Measurements from ENCODE around the gene SV2B. TPM values are rescaled to one million over a fixed set of nuclear protein-coding genes. Genes with fewer than 3 reads are reported as not detected.

The SV2B gene
- total and polyA plus RNA-seq, 2 experiments from 2014 or later, result 0.17 to 2.2 TPM

GRCh38 chr15:91331581-91331980 is 231.5 kb downstream of the SV2B start:
- Histone ChIP-seq H3K9me3 (ENCODE audit: low read depth) (no peaks in the 10 kb centered on the region), H3K9me2 (replicated peaks; ENCODE audit: insufficient read depth) (no peaks in the 10 kb centered on the region), H3K4me1 (ENCODE audit: insufficient read depth) (no peaks in the 10 kb centered on the region), H2AFZ (no peak overlapping the region), H3K4me3 (no peak overlapping the region), H4K20me1 (ENCODE audit: insufficient read depth, poor library complexity, severe bottlenecking) (no peaks in the 10 kb centered on the region), H3K27ac (no peak overlapping the region), H3K79me2 (no peaks in the 10 kb centered on the region), H3K4me2 (no peak overlapping the region), H3K36me3 (replicated peaks; ENCODE audit: insufficient read depth, low read depth) (no peaks in the 10 kb centered on the region), H3K27me3 (no peaks in the 10 kb centered on the region)
- WGBS (ENCODE audit: low lambda C conversion rate, missing lambda C conversion rate), result 87% methylated on average over 4 of the region's 4 CpGs
- no peak for DNase-seq (ENCODE audit: low spot score)
- TF ChIP-seq EZH2phosphoT487 (IDR thresholded peaks at IDR 0.05; ENCODE audit: low read depth, severe bottlenecking, unreplicated experiment), result no peak
- no peak for TF ChIP-seq CTCF (IDR thresholded peaks at IDR 0.05; ENCODE audit: poor library complexity)
- no peak for TF ChIP-seq EZH2 (IDR thresholded peaks at IDR 0.05; ENCODE audit: borderline replicate concordance)

- no peak overlapping the region for H3K27ac ChIP-seq
- no peak overlapping the region for H3K4me2 ChIP-seq
- H4K20me1 ChIP-seq (ENCODE audit: insufficient read depth, poor library complexity, severe bottlenecking), result no peaks in the 10 kb centered on the region
- H3K36me3 ChIP-seq (replicated peaks; ENCODE audit: insufficient read depth, low read depth), result no peaks in the 10 kb centered on the region
- no peaks in the 10 kb centered on the region for H3K9me2 ChIP-seq (replicated peaks; ENCODE audit: insufficient read depth)
- no peaks in the 10 kb centered on the region for H3K4me1 ChIP-seq (ENCODE audit: insufficient read depth)
- TF ChIP-seq EZH2 (IDR thresholded peaks at IDR 0.05; ENCODE audit: borderline replicate concordance), result no peak
- no peak for TF ChIP-seq EZH2phosphoT487 (IDR thresholded peaks at IDR 0.05; ENCODE audit: low read depth, severe bottlenecking, unreplicated experiment)
- no peak for TF ChIP-seq CTCF (IDR thresholded peaks at IDR 0.05; ENCODE audit: poor library complexity)
- no peak overlapping the region for H2AFZ ChIP-seq
- WGBS (ENCODE audit: low lambda C conversion rate, missing lambda C conversion rate), result 63% methylated on average over 3 of the region's 3 CpGs
- no peaks in the 10 kb centered on the region for H3K9me3 ChIP-seq (ENCODE audit: low read depth)
- DNase-seq (ENCODE audit: low spot score), result no peak
- no peaks in the 10 kb centered on the region for H3K79me2 ChIP-seq
- H3K27me3 ChIP-seq, result no peaks in the 10 kb centered on the region
- H3K4me3 ChIP-seq, result no peak overlapping the region
These were observed 235.6 kb downstream of the SV2B start for GRCh38 chr15:91335702-91336101.

GRCh38 chr15:91336687-91337086 is 236.6 kb downstream of the SV2B start:
- Histone ChIP-seq H3K27ac (no peak overlapping the region), H3K4me2 (no peak overlapping the region), H3K36me3 (replicated peaks; ENCODE audit: insufficient read depth, low read depth) (no peaks in the 10 kb centered on the region), H3K9me3 (ENCODE audit: low read depth) (no peaks in the 10 kb centered on the region), H3K79me2 (no peaks in the 10 kb centered on the region), H3K4me3 (no peak overlapping the region), H3K4me1 (ENCODE audit: insufficient read depth) (no peaks in the 10 kb centered on the region), H2AFZ (no peak overlapping the region), H3K27me3 (no peaks in the 10 kb centered on the region), H4K20me1 (ENCODE audit: insufficient read depth, poor library complexity, severe bottlenecking) (no peaks in the 10 kb centered on the region), H3K9me2 (replicated peaks; ENCODE audit: insufficient read depth) (no peaks in the 10 kb centered on the region)
- 73% methylated on average over 3 of the region's 3 CpGs for WGBS (ENCODE audit: low lambda C conversion rate, missing lambda C conversion rate)
- DNase-seq (ENCODE audit: low spot score), result no peak
- TF ChIP-seq CTCF (IDR thresholded peaks at IDR 0.05; ENCODE audit: poor library complexity) (no peak), EZH2 (IDR thresholded peaks at IDR 0.05; ENCODE audit: borderline replicate concordance) (no peak), EZH2phosphoT487 (IDR thresholded peaks at IDR 0.05; ENCODE audit: low read depth, severe bottlenecking, unreplicated experiment) (no peak)

GRCh38 chr15:91338766-91339165 is 238.7 kb downstream of the SV2B start:
- 10% methylated on average over 3 of the region's 3 CpGs for WGBS (ENCODE audit: low lambda C conversion rate, missing lambda C conversion rate)
- no peak for TF ChIP-seq EZH2 (IDR thresholded peaks at IDR 0.05; ENCODE audit: borderline replicate concordance)
- no peak for TF ChIP-seq EZH2phosphoT487 (IDR thresholded peaks at IDR 0.05; ENCODE audit: low read depth, severe bottlenecking, unreplicated experiment)
- TF ChIP-seq CTCF (IDR thresholded peaks at IDR 0.05; ENCODE audit: poor library complexity), result no peak
- peak; percentile 69 for DNase-seq (ENCODE audit: low spot score)

More at GRCh38 chr15:91338766-91339165, 238.7 kb downstream of the SV2B start:
- Histone ChIP-seq H3K4me1 (ENCODE audit: insufficient read depth) (no peaks in the 10 kb centered on the region), H3K27me3 (no peaks in the 10 kb centered on the region), H3K9me3 (ENCODE audit: low read depth) (no peaks in the 10 kb centered on the region), H3K4me3 (no peak overlapping the region), H3K36me3 (replicated peaks; ENCODE audit: insufficient read depth, low read depth) (no peaks in the 10 kb centered on the region), H3K79me2 (no peaks in the 10 kb centered on the region), H3K4me2 (no peak overlapping the region), H3K9me2 (replicated peaks; ENCODE audit: insufficient read depth) (no peaks in the 10 kb centered on the region), H4K20me1 (ENCODE audit: insufficient read depth, poor library complexity, severe bottlenecking) (no peaks in the 10 kb centered on the region), H2AFZ (no peak overlapping the region), H3K27ac (no peak overlapping the region)
